Rectal smooth muscle tissue (tissue), 1 donor: Measurements from ENCODE around the gene LY6G6C.
A peak's percentile ranks its signal among the peaks of the same experiment; 100 is the strongest.

Source experiments
- H3K27ac ChIP-seq: one replicate; pipeline ENCODE4 v1.7.0; 2013; ENCODE audit warnings: low read depth, low read length, inconsistent platforms
- H3K27me3 ChIP-seq: one replicate; pipeline ENCODE4 v1.7.0; 2013; ENCODE audit warnings: low read length; ENCODE audit not compliant: control insufficient read depth, insufficient read depth
- H3K36me3 ChIP-seq: one replicate; pipeline ENCODE4 v1.7.0; 2013; ENCODE audit warnings: low read length; ENCODE audit not compliant: control insufficient read depth, insufficient read depth
- H3K4me1 ChIP-seq: one replicate; pipeline ENCODE4 v1.7.0; 2013; ENCODE audit warnings: low read length; ENCODE audit not compliant: control insufficient read depth, insufficient read depth
- H3K4me3 ChIP-seq: one replicate; pipeline ENCODE4 v1.7.0; 2013; ENCODE audit warnings: low read length
- H3K9ac ChIP-seq: one replicate; pipeline ENCODE4 v1.7.0; 2013; ENCODE audit warnings: low read length

The LY6G6C gene

GRCh38 chr6:31689249-31690110, 32.1 kb downstream of the LY6G6C start:
- H3K9ac ChIP-seq, result no peak overlapping the region
- H3K4me1 ChIP-seq, result no peaks in the 10 kb centered on the region
- no peaks in the 10 kb centered on the region for H3K27me3 ChIP-seq
- no peak overlapping the region for H3K4me3 ChIP-seq
- peaks cover 53% of the 10 kb centered on the region for H3K36me3 ChIP-seq
- no peak overlapping the region for H3K27ac ChIP-seq

- Histone ChIP-seq H3K9ac (no peak overlapping the region), H3K36me3 (peaks cover 43% of the 10 kb centered on the region), H3K27me3 (no peaks in the 10 kb centered on the region), H3K4me3 (no peak overlapping the region), H3K27ac (no peak overlapping the region), H3K4me1 (no peaks in the 10 kb centered on the region)
These were observed 33.5 kb downstream of the LY6G6C start for GRCh38 chr6:31687860-31688693.

GRCh38 chr6:31687321-31687720, 34.2 kb downstream of the LY6G6C start:
- Histone ChIP-seq H3K4me1 (no peaks in the 10 kb centered on the region), H3K36me3 (peaks cover 41% of the 10 kb centered on the region), H3K9ac (no peak overlapping the region), H3K27ac (no peak overlapping the region), H3K4me3 (no peak overlapping the region), H3K27me3 (no peaks in the 10 kb centered on the region)

GRCh38 chr6:31686483-31686882, 35.1 kb downstream of the LY6G6C start:
- no peak overlapping the region for H3K4me3 ChIP-seq
- H3K27ac ChIP-seq, result no peak overlapping the region
- H3K4me1 ChIP-seq, result no peaks in the 10 kb centered on the region
- no peak overlapping the region for H3K9ac ChIP-seq
- no peaks in the 10 kb centered on the region for H3K27me3 ChIP-seq
- H3K36me3 ChIP-seq, result peaks cover 37% of the 10 kb centered on the region

- no peak overlapping the region for H3K9ac ChIP-seq
- H3K4me1 ChIP-seq, result peaks cover 8% of the 10 kb centered on the region
- no peak overlapping the region for H3K27ac ChIP-seq
- peaks cover 24% of the 10 kb centered on the region for H3K36me3 ChIP-seq
- peak overlapping the region; percentile 52 for H3K4me3 ChIP-seq
- no peaks in the 10 kb centered on the region for H3K27me3 ChIP-seq
These were observed 38.0 kb downstream of the LY6G6C start for GRCh38 chr6:31683591-31683990.

- Histone ChIP-seq H3K9ac (peak overlapping the region; percentile 84), H3K4me3 (peak overlapping the region; percentile 75), H3K27ac (peak overlapping the region; percentile 50)
These were observed 40.3 kb downstream of the LY6G6C start for GRCh38 chr6:31681135-31681671.

GRCh38 chr6:31680226-31681134, 41.1 kb downstream of the LY6G6C start, which contains the start of gene LY6G5C:
Gene LY6G5C, minus strand, starts transcription at chr6:31681067. Its CDS starts 694 bp downstream, at chr6:31680373.
- Histone ChIP-seq H3K4me3 (peak within 1 kb of the TSS; percentile 75), H3K27me3 (no peaks in the 10 kb centered on the region), H3K36me3 (no peaks in the 10 kb centered on the region), H3K9ac (peak within 1 kb of the TSS; percentile 84), H3K27ac (peak within 1 kb of the TSS; percentile 50), H3K4me1 (peaks cover 8% of the 10 kb centered on the region)

More at GRCh38 chr6:31681135-31681671, 40.3 kb downstream of the LY6G6C start:
- H3K4me1 ChIP-seq, result peaks cover 8% of the 10 kb centered on the region
- no peaks in the 10 kb centered on the region for H3K27me3 ChIP-seq
- peaks cover 4% of the 10 kb centered on the region for H3K36me3 ChIP-seq

- no peaks in the 10 kb centered on the region for H3K27me3 ChIP-seq
- no peak overlapping the region for H3K4me3 ChIP-seq
- H3K9ac ChIP-seq, result no peak overlapping the region
- H3K4me1 ChIP-seq, result peaks cover 8% of the 10 kb centered on the region
- peaks cover 3% of the 10 kb centered on the region for H3K36me3 ChIP-seq
- H3K27ac ChIP-seq, result no peak overlapping the region
These were observed 43.6 kb downstream of the LY6G6C start for GRCh38 chr6:31677955-31678354.

GRCh38 chr6:31676904-31677303, 44.6 kb downstream of the LY6G6C start:
- H3K9ac ChIP-seq, result no peak overlapping the region
- H3K27me3 ChIP-seq, result no peaks in the 10 kb centered on the region
- H3K4me3 ChIP-seq, result no peak overlapping the region

GRCh38 chr6:31676322-31676903, 45.1 kb downstream of the LY6G6C start:
- peaks cover 8% of the 10 kb centered on the region for H3K4me1 ChIP-seq
- no peaks in the 10 kb centered on the region for H3K27me3 ChIP-seq
- H3K36me3 ChIP-seq, result peaks cover 12% of the 10 kb centered on the region
- H3K4me3 ChIP-seq, result no peak overlapping the region
- no peak overlapping the region for H3K9ac ChIP-seq
- no peak overlapping the region for H3K27ac ChIP-seq

More at GRCh38 chr6:31676904-31677303, 44.6 kb downstream of the LY6G6C start:
- H3K4me1 ChIP-seq, result peaks cover 8% of the 10 kb centered on the region
- peaks cover 7% of the 10 kb centered on the region for H3K36me3 ChIP-seq
- no peak overlapping the region for H3K27ac ChIP-seq

GRCh38 chr6:31669676-31670075, 51.9 kb downstream of the LY6G6C start, which contains the start of gene LY6G5B:
Gene LY6G5B, plus strand, starts transcription at chr6:31669976. Its CDS starts 975 bp downstream, at chr6:31670951.
- no peak within 1 kb of the TSS for H3K9ac ChIP-seq
- H3K27ac ChIP-seq, result no peak within 1 kb of the TSS
- H3K4me3 ChIP-seq, result no peak within 1 kb of the TSS
- H3K36me3 ChIP-seq, result peaks cover 51% of the 10 kb centered on the region
- H3K4me1 ChIP-seq, result peaks cover 5% of the 10 kb centered on the region
- H3K27me3 ChIP-seq, result no peaks in the 10 kb centered on the region
